ENCODE data around the gene EFHC1.
"Not testable (repeated sequence)": the region's sequence is repeated elsewhere in the genome, so short reads cannot be mapped to it uniquely, and the experiment has no call there.

The EFHC1 gene

GRCh38 chr6:52419809-52420667, at the start of gene EFHC1:
Gene EFHC1 (plus strand): TSS chr6:52420342. CDS start chr6:52420411, 69 bp downstream.
- DNase-seq (ENCODE audit: low read depth), result peak; percentile 97

- DNase-seq (ENCODE audit: low read depth), result no peak
Observed at GRCh38 chr6:52371656-52372191, 48.4 kb upstream of the EFHC1 start.

GRCh38 chr6:52373151-52373690, 46.9 kb upstream of the EFHC1 start:
- DNase-seq (ENCODE audit: low read depth), result no peak

GRCh38 chr6:52374247-52374646, 45.9 kb upstream of the EFHC1 start:
- no peak for DNase-seq (ENCODE audit: low read depth)

- no peak for DNase-seq (ENCODE audit: low read depth)
Observed at GRCh38 chr6:52375780-52376556, 44.2 kb upstream of the EFHC1 start.

- no peak for DNase-seq (ENCODE audit: low read depth)
Observed at GRCh38 chr6:52376763-52377162, 43.4 kb upstream of the EFHC1 start.

- DNase-seq (ENCODE audit: low read depth), result no peak
Observed at GRCh38 chr6:52377538-52378221, 42.5 kb upstream of the EFHC1 start.

GRCh38 chr6:52381249-52381648, 38.9 kb upstream of the EFHC1 start:
- DNase-seq (ENCODE audit: low read depth), result no peak

GRCh38 chr6:52384145-52384766, 35.9 kb upstream of the EFHC1 start:
- DNase-seq (ENCODE audit: low read depth), result no peak

GRCh38 chr6:52385074-52385473, 35.1 kb upstream of the EFHC1 start:
- no peak for DNase-seq (ENCODE audit: low read depth)

- DNase-seq (ENCODE audit: low read depth), result not testable (repeated sequence)
Observed at GRCh38 chr6:52388119-52388518, 32.0 kb upstream of the EFHC1 start.

- no peak for DNase-seq (ENCODE audit: low read depth)
Observed at GRCh38 chr6:52388790-52389189, 31.4 kb upstream of the EFHC1 start.

- DNase-seq (ENCODE audit: low read depth), result no peak
Observed at GRCh38 chr6:52389264-52389625, 30.9 kb upstream of the EFHC1 start.

GRCh38 chr6:52389626-52390360, 30.3 kb upstream of the EFHC1 start:
- peak; percentile 33 for DNase-seq (ENCODE audit: low read depth)

GRCh38 chr6:52390361-52390727, 29.8 kb upstream of the EFHC1 start:
- peak; percentile 24 for DNase-seq (ENCODE audit: low read depth)

GRCh38 chr6:52391599-52391998, 28.5 kb upstream of the EFHC1 start:
- no peak for DNase-seq (ENCODE audit: low read depth)

- DNase-seq (ENCODE audit: low read depth), result no peak
Observed at GRCh38 chr6:52392944-52393343, 27.2 kb upstream of the EFHC1 start.

- DNase-seq (ENCODE audit: low read depth), result no peak
Observed at GRCh38 chr6:52393780-52394179, 26.4 kb upstream of the EFHC1 start.

GRCh38 chr6:52394251-52394666, 25.9 kb upstream of the EFHC1 start:
- DNase-seq (ENCODE audit: low read depth), result no peak

- no peak for DNase-seq (ENCODE audit: low read depth)
Observed at GRCh38 chr6:52395969-52396368, 24.2 kb upstream of the EFHC1 start.

Measured in activated T-cell treated with anti-CD3 and anti-CD28 coated beads for 1 hour (primary cell).